HCT116 (cell line): ENCODE results near the gene SESN3. TPM values are rescaled to one million over a fixed set of nuclear protein-coding genes. Genes with fewer than 3 reads are reported as not detected.

Experiments used
- ATAC-seq: fragments of 200-7000 bp; cut with Tn5 transposase; 2 replicates; pipeline ENCODE4 v1.9.1; 2020; ENCODE audit warnings: mild to moderate bottlenecking, moderate library complexity
- BruUV-seq: library from RNA; stranded (reverse); fragments of 400-500 nt; replicated peaks from 2 replicates; lab custom pipeline; 2021; lab: Mats Ljungman, UMichigan
- CTCF ChIA-PET: fragments of 300-600 bp; sonication (Branson Sonifier 250); formaldehyde crosslinking; loops from one replicate; lab custom pipeline; 2021; ENCODE audit warnings: antibody characterized with exemption; lab: Charles Lee
- POLR2A ChIA-PET: fragments of 300-600, 350-600 bp; sonication (Branson Sonifier 250); formaldehyde crosslinking; loops from one replicate; lab custom pipeline; 2021; ENCODE audit warnings: antibody characterized with exemption; lab: Charles Lee
- RAD21 ChIA-PET, 2 experiments: fragments of 300-600 bp; sonication (Branson Sonifier 250); formaldehyde crosslinking; loops; one replicate each; lab custom pipeline; 2023; ENCODE audit warnings: low total read pairs in 2 of 2; ENCODE audit not compliant: uncharacterized antibody in 2 of 2, unreplicated experiment in 2 of 2, low non-redundant PET in 1 of 2; lab: Charles Lee
- DNase-seq: peaks from one replicate; pipeline ENCODE4 v3.0.0-alpha.2; 2010; ENCODE audit warnings: low read depth, low spot score
- H2AFZ ChIP-seq: fragments of 200-600 bp; shearing (Covaris generic), sonication (generic); 2 replicates; pipeline ENCODE4 v1.6.1; 2017; ENCODE audit warnings: low read depth, mixed run types, mixed read lengths, antibody characterized with exemption, low read length; ENCODE audit not compliant: poor library complexity, severe bottlenecking
- H3K27ac ChIP-seq: 2 replicates; pipeline ENCODE4 v1.5.1; 2012; ENCODE audit warnings: low read depth, low read length
- H3K27me3 ChIP-seq: fragments of 200-600 bp; sonication (generic); 2 replicates; pipeline ENCODE4 v1.6.1; 2016; ENCODE audit warnings: mixed run types, low read length, mixed read lengths; ENCODE audit not compliant: insufficient read depth
- H3K36me3 ChIP-seq, 2 experiments: fragments of 200-500 bp in 1 of 2; fragments of 200-600 bp in 1 of 2; sonication (Bioruptor generic) in 1 of 2; sonication (generic) in 1 of 2; 2 replicates each; pipeline versions ENCODE4 v1.5.1 to v1.6.1; 2014 to 2016; ENCODE audit warnings: low read length in 2 of 2, inconsistent platforms in 1 of 2, mixed read lengths in 1 of 2, mixed run types in 1 of 2; ENCODE audit not compliant: insufficient read depth in 2 of 2, control insufficient read depth in 1 of 2
- H3K4me1 ChIP-seq, 2 experiments: fragments of 200-600 bp in 1 of 2; sonication (generic) in 1 of 2; 2 replicates each; pipeline versions ENCODE4 v1.5.1 to v1.6.1; 2012 to 2017; ENCODE audit warnings: low read length in 2 of 2, inconsistent platforms in 1 of 2, mild to moderate bottlenecking in 1 of 2, mixed read lengths in 1 of 2, mixed run types in 1 of 2, moderate library complexity in 1 of 2; ENCODE audit not compliant: insufficient read depth in 2 of 2, control insufficient read depth in 1 of 2
- H3K4me2 ChIP-seq: fragments of 200-600 bp; sonication (generic); 2 replicates; pipeline ENCODE4 v1.6.1; 2017; ENCODE audit warnings: mixed run types, low read length, mixed read lengths
- H3K4me3 ChIP-seq, 2 experiments: fragments of 200-600 bp in 1 of 2; sonication (generic) in 1 of 2; replicated peaks in 1 of 2; 2 replicates each; pipeline ENCODE4 v1.5.1; 2011 to 2016; ENCODE audit warnings: low read length in 2 of 2, control low read depth in 1 of 2, low read depth in 1 of 2, mild to moderate bottlenecking in 1 of 2, mixed read lengths in 1 of 2, mixed run types in 1 of 2
- H3K79me2 ChIP-seq: fragments of 200-600 bp; sonication (generic); 2 replicates; pipeline ENCODE4 v1.6.1; 2017; ENCODE audit warnings: mild to moderate bottlenecking, mixed run types, low read length, moderate library complexity, mixed read lengths; ENCODE audit not compliant: insufficient read depth
- H3K9ac ChIP-seq: fragments of 200-600 bp; sonication (generic); 2 replicates; pipeline ENCODE4 v1.6.1; 2016; ENCODE audit warnings: low read length, mixed read lengths
- H3K9me2 ChIP-seq: fragments of 200-600 bp; sonication (generic), shearing (Covaris generic); 2 replicates; pipeline ENCODE4 v1.6.1; 2017; ENCODE audit warnings: mixed run types, mild to moderate bottlenecking, moderate library complexity; ENCODE audit not compliant: insufficient read depth
- H3K9me3 ChIP-seq, 2 experiments: fragments of 200-500 bp in 1 of 2; fragments of 200-600 bp in 1 of 2; sonication (Bioruptor generic) in 1 of 2; sonication (generic) in 1 of 2; 2 replicates each; pipeline ENCODE4 v1.6.1; 2014 to 2017; ENCODE audit warnings: low read length in 2 of 2, mixed read lengths in 2 of 2, inconsistent platforms in 1 of 2, low read depth in 1 of 2, mild to moderate bottlenecking in 1 of 2, mixed run types in 1 of 2, moderate library complexity in 1 of 2; ENCODE audit not compliant: control insufficient read depth in 1 of 2, insufficient read depth in 1 of 2
- H4K20me1 ChIP-seq: fragments of 200-600 bp; sonication (generic), shearing (Covaris generic); 2 replicates; pipeline ENCODE4 v1.6.1; 2017; ENCODE audit warnings: mixed run types, mild to moderate bottlenecking, moderate library complexity; ENCODE audit not compliant: insufficient read depth
- CEBPB ChIP-seq: IDR thresholded peaks from 2 replicates; pipeline ENCODE4 v1.6.1; 2012; ENCODE audit warnings: low read depth
- CTCF ChIP-seq, 3 experiments: fragments of 200-600 bp in 1 of 3; sonication (generic) in 1 of 3; IDR thresholded peaks in 2 of 3; conservative IDR thresholded peaks in 1 of 3; 2 replicates each; pipeline ENCODE4 v1.5.1; 2012 to 2017; ENCODE audit warnings: low read depth in 2 of 3, low read length in 2 of 3, antibody characterized with exemption in 1 of 3, borderline replicate concordance in 1 of 3, control low read depth in 1 of 3, mild to moderate bottlenecking in 1 of 3, mixed read lengths in 1 of 3, mixed run types in 1 of 3, moderate library complexity in 1 of 3; ENCODE audit not compliant: insufficient read depth in 1 of 3
- EGR1 ChIP-seq: IDR thresholded peaks from 2 replicates; pipeline ENCODE4 v1.6.1; 2012; ENCODE audit warnings: low read depth
- EZH2phosphoT487 ChIP-seq: fragments of 200-600 bp; IDR thresholded peaks from 2 replicates; pipeline ENCODE4 v1.6.1; 2018; ENCODE audit warnings: antibody characterized with exemption, borderline replicate concordance
- FOSL1 ChIP-seq: IDR thresholded peaks from 2 replicates; pipeline ENCODE4 v1.6.1; 2012; ENCODE audit warnings: low read depth
- SIN3A ChIP-seq: IDR thresholded peaks from 2 replicates; pipeline ENCODE4 v1.6.1; 2012; ENCODE audit warnings: low read depth
- YY1 ChIP-seq: IDR thresholded peaks from 2 replicates; pipeline ENCODE4 v1.6.1; 2011; ENCODE audit warnings: low read length, low read depth, moderate library complexity, mild to moderate bottlenecking; ENCODE audit not compliant: insufficient replicate concordance; ENCODE audit errors: extremely low read depth
- ZBTB33 ChIP-seq: IDR thresholded peaks from 2 replicates; pipeline ENCODE4 v1.6.1; 2011; ENCODE audit warnings: mild to moderate bottlenecking, low read length, moderate library complexity; ENCODE audit not compliant: insufficient replicate concordance; ENCODE audit errors: extremely low read depth
- ZFX ChIP-seq: fragments of 450-650 bp; IDR thresholded peaks from 2 replicates; pipeline ENCODE4 v1.6.1; 2017
- intact Hi-C: fragments of 100-400 bp; cut with micrococcal nuclease; formaldehyde crosslinking; loops from 2 replicates; pipeline ENCODE4 v1.10.0; 2022
- total RNA-seq: library from RNA; stranded (reverse); gene quantifications from one replicate; pipeline ENCODE4 v1.2.1, GENCODE V29; 2021; ENCODE audit not compliant: unreplicated experiment

Gene SESN3
- total RNA-seq, 1 experiment from 2014 or later, result 4.2 TPM

- BruUV-seq, result no TSS peak
- Histone ChIP-seq H3K79me2 (no peaks in the 10 kb centered on the region), H3K4me3 (peak overlapping the region; percentile 8 to 51), H3K4me2 (peak overlapping the region; percentile 80), H3K27ac (no peak overlapping the region), H3K36me3 (no peaks in the 10 kb centered on the region), H3K9me3 (no peaks in the 10 kb centered on the region), H2AFZ (peak overlapping the region; percentile 91), H4K20me1 (no peaks in the 10 kb centered on the region), H3K4me1 (peaks cover 4 to 18% of the 10 kb centered on the region in 2 experiments; a peak in 2 of 4 replicates), H3K27me3 (peaks cover 9% of the 10 kb centered on the region; the same call in 1 of the 2 replicates), H3K9ac (no peak overlapping the region), H3K9me2 (no peaks in the 10 kb centered on the region)
- CTCF ChIA-PET, result interaction anchor here (1.2 to 1.3 kb wide), 2 partner anchors 80 to 473 kb away, joined by 3 to 4 read pairs; no protein-coding TSS in a partner anchor
- intact Hi-C loops, result loop anchor here (1.0 kb wide), 1 partner anchor 22 kb away; no protein-coding TSS in a partner anchor
- POLR2A ChIA-PET, result interaction anchor here (0.8 to 1.0 kb wide), 4 partner anchors 11 to 82 kb away, joined by 3 read pairs; no protein-coding TSS in a partner anchor
- DNase-seq (no peak), ATAC-seq (no peak)
- TF ChIP-seq YY1 (no peak), FOSL1 (no peak)
- RAD21 ChIA-PET, result interaction anchor here in 1 of 2 experiments (0.9 kb wide), 1 partner anchor 78 kb away, joined by 3 read pairs; no protein-coding TSS in a partner anchor
These were observed 1.0 kb upstream of the SESN3 start for GRCh38 chr11:95231881-95232605.

- H3K9me2 ChIP-seq, result no peaks in the 10 kb centered on the region
- H3K9me3 ChIP-seq, result no peaks in the 10 kb centered on the region
- ChIA-PET RAD21 (interaction anchor here in 1 of 2 experiments (0.6 kb wide), 1 partner anchor 24 kb away, joined by 5 read pairs; no protein-coding TSS in a partner anchor), POLR2A (interaction anchor here (0.6 to 1.0 kb wide), 5 partner anchors 9 to 660 kb away, joined by 3 to 4 read pairs (median 3); no protein-coding TSS in a partner anchor), CTCF (interaction anchor here (1.2 to 1.3 kb wide), 2 partner anchors 79 to 475 kb away, joined by 3 to 4 read pairs; no protein-coding TSS in a partner anchor)
- no peak overlapping the region for H2AFZ ChIP-seq
- no peaks in the 10 kb centered on the region for H4K20me1 ChIP-seq
- H3K36me3 ChIP-seq, result no peaks in the 10 kb centered on the region
- intact Hi-C loops, result loop anchor here (1.0 kb wide), 1 partner anchor 24 kb away; no protein-coding TSS in a partner anchor
- ATAC-seq (peak; percentile 55), DNase-seq (no peak)
- peak overlapping the region; percentile 80 for H3K4me2 ChIP-seq
- H3K27ac ChIP-seq, result peak overlapping the region; percentile 8; the same call in 1 of the 2 replicates
- no TSS peak for BruUV-seq
- no peaks in the 10 kb centered on the region for H3K79me2 ChIP-seq
- H3K4me1 ChIP-seq, result peaks cover 4 to 18% of the 10 kb centered on the region in 2 experiments; a peak in 2 of 4 replicates
- H3K27me3 ChIP-seq, result peaks cover 9% of the 10 kb centered on the region; the same call in 1 of the 2 replicates
- no peak overlapping the region for H3K9ac ChIP-seq
- H3K4me3 ChIP-seq, result peak overlapping the region; percentile 34 to 51
- no peak for TF ChIP-seq EGR1
- TF ChIP-seq CTCF (IDR thresholded peaks at IDR 0.05 in 2 of 3, conservative IDR thresholded peaks at IDR 0.05 in 1 of 3; ENCODE audit: borderline replicate concordance in 1 of 3, insufficient read depth in 1 of 3, low read depth in 2 of 3, low read length in 2 of 3), result no peak
- no peak for TF ChIP-seq SIN3A
- no peak for TF ChIP-seq ZFX
- TF ChIP-seq EZH2phosphoT487, result no peak
- TF ChIP-seq ZBTB33, result no peak
- no peak for TF ChIP-seq CEBPB
These were observed 234 bp downstream of the SESN3 start for GRCh38 chr11:95230810-95231126.
